Caco-2 (cell line): ENCODE data around the gene ASRGL1. TPM values are rescaled to one million over a fixed set of nuclear protein-coding genes. Genes with fewer than 3 reads are reported as not detected.

Experiments
- BruUV-seq: library from RNA; stranded (reverse); fragments of 400-500 nt; replicated peaks from 2 replicates; lab custom pipeline; 2021; lab: Mats Ljungman, UMichigan
- CTCF ChIA-PET: fragments of 300-600 bp; sonication (Branson Sonifier 250); formaldehyde crosslinking; loops from one replicate; lab custom pipeline; 2022; ENCODE audit warnings: antibody characterized with exemption; lab: Charles Lee
- POLR2A ChIA-PET: fragments of 300-600 bp; sonication (Branson Sonifier 250); formaldehyde crosslinking; loops from one replicate; lab custom pipeline; 2022; ENCODE audit warnings: antibody characterized with exemption; lab: Charles Lee
- DNase-seq, 2 experiments: peaks; one replicate each; pipeline versions ENCODE4 v3.0.0 to v3.0.0-alpha.2; 2020 to 2022
- H3K27me3 ChIP-seq: replicated peaks from 2 replicates; pipeline ENCODE4 v1.6.0; 2011; ENCODE audit warnings: low read length; ENCODE audit not compliant: control insufficient read depth, insufficient read depth
- H3K36me3 ChIP-seq: 2 replicates; pipeline ENCODE4 v1.5.1; 2011; ENCODE audit warnings: low read length; ENCODE audit not compliant: control insufficient read depth, insufficient read depth
- H3K4me1 ChIP-seq: fragments of 250-450 bp; sonication (Bioruptor Pico); 2 replicates; pipeline ENCODE4 v1.5.1; 2020; ENCODE audit warnings: mild to moderate bottlenecking
- H3K4me3 ChIP-seq: 2 replicates; pipeline ENCODE4 v1.5.1; 2011; ENCODE audit warnings: low read depth, mild to moderate bottlenecking, control low read depth, low read length
- H3K9me3 ChIP-seq: fragments of 250-450 bp; sonication (Bioruptor Pico); 2 replicates; pipeline ENCODE4 v1.5.1; 2020; ENCODE audit warnings: mild to moderate bottlenecking, moderate library complexity
- H3K27ac Mint-ChIP-seq: one replicate; pipeline ENCODE4 v1.8.0; 2022; ENCODE audit warnings: mixed read lengths; ENCODE audit not compliant: unreplicated experiment
- H3K27me3 Mint-ChIP-seq: one replicate; pipeline ENCODE4 v1.8.0; 2022; ENCODE audit warnings: mixed read lengths; ENCODE audit not compliant: insufficient read depth, unreplicated experiment
- H3K36me3 Mint-ChIP-seq: one replicate; pipeline ENCODE4 v1.8.0; 2022; ENCODE audit warnings: mild to moderate bottlenecking, mixed read lengths; ENCODE audit not compliant: insufficient read depth, unreplicated experiment
- H3K4me1 Mint-ChIP-seq: one replicate; pipeline ENCODE4 v1.8.0; 2022; ENCODE audit warnings: low read depth, mixed read lengths; ENCODE audit not compliant: unreplicated experiment
- H3K4me3 Mint-ChIP-seq: one replicate; pipeline ENCODE4 v1.8.0; 2022; ENCODE audit warnings: mild to moderate bottlenecking, moderate library complexity, mixed read lengths; ENCODE audit not compliant: unreplicated experiment
- H3K9me3 Mint-ChIP-seq: one replicate; pipeline ENCODE4 v1.8.0; 2022; ENCODE audit warnings: mixed read lengths; ENCODE audit not compliant: unreplicated experiment
- CTCF ChIP-seq, 2 experiments: fragments of 200-600 bp in 1 of 2; IDR thresholded peaks; 1 replicate in 1 of 2; 2 replicates in 1 of 2; pipeline versions ENCODE4 v1.5.1 to v1.8.0; 2011 to 2022; ENCODE audit warnings: antibody characterized with exemption in 1 of 2, control low read depth in 1 of 2, inconsistent platforms in 1 of 2, low read depth in 1 of 2, low read length in 1 of 2, mild to moderate bottlenecking in 1 of 2, moderate library complexity in 1 of 2; ENCODE audit not compliant: insufficient read depth in 1 of 2, severe bottlenecking in 1 of 2, unreplicated experiment in 1 of 2
- intact Hi-C: fragments of 100-400 bp; cut with micrococcal nuclease; formaldehyde crosslinking; loops from one replicate; pipeline ENCODE4 v1.10.0; 2022; ENCODE audit not compliant: unreplicated experiment
- total RNA-seq: library from RNA; stranded (reverse); gene quantifications from 2 replicates; pipeline ENCODE4 v1.2.3, GENCODE V29; 2022

The ASRGL1 gene
- total RNA-seq, 1 experiment from 2014 or later: 41.1 TPM

GRCh38 chr11:62401811-62402210 lies 64.6 kb downstream of the ASRGL1 start:
- no peak for DNase-seq
- no peaks in the 10 kb centered on the region for H3K36me3 ChIP-seq
- no peaks in the 10 kb centered on the region for H3K27me3 Mint-ChIP-seq
- H3K9me3 ChIP-seq: no peaks in the 10 kb centered on the region
- H3K9me3 Mint-ChIP-seq: no peaks in the 10 kb centered on the region
- no peak overlapping the region for H3K4me3 ChIP-seq
- no peak for TF ChIP-seq CTCF (IDR thresholded peaks at IDR 0.05; ENCODE audit: insufficient read depth in 1 of 2, low read depth in 1 of 2, low read length in 1 of 2, severe bottlenecking in 1 of 2, unreplicated experiment in 1 of 2)
- ChIA-PET POLR2A (no interaction called here), CTCF (interaction anchor here (0.7 to 1.9 kb wide), 2 partner anchors 113 to 141 kb away, joined by 3 to 5 read pairs; no protein-coding TSS in a partner anchor)
- intact Hi-C loops: no loop called here
- peaks cover 18% of the 10 kb centered on the region for H3K36me3 Mint-ChIP-seq
- H3K27me3 ChIP-seq: no peaks in the 10 kb centered on the region
- H3K4me3 Mint-ChIP-seq: no peak overlapping the region
- H3K4me1 ChIP-seq: peaks cover 42% of the 10 kb centered on the region
- H3K27ac Mint-ChIP-seq: no peak overlapping the region
- peaks cover 26% of the 10 kb centered on the region for H3K4me1 Mint-ChIP-seq
- no TSS peak for BruUV-seq

GRCh38 chr11:62402226-62402959 lies 65.1 kb downstream of the ASRGL1 start:
- Histone ChIP-seq H3K9me3 (no peaks in the 10 kb centered on the region), H3K4me3 (no peak overlapping the region), H3K27me3 (no peaks in the 10 kb centered on the region), H3K36me3 (no peaks in the 10 kb centered on the region), H3K4me1 (peaks cover 36% of the 10 kb centered on the region)
- Mint-ChIP-seq H3K27ac (no peak overlapping the region), H3K9me3 (no peaks in the 10 kb centered on the region), H3K4me1 (peaks cover 26% of the 10 kb centered on the region), H3K27me3 (no peaks in the 10 kb centered on the region), H3K4me3 (no peak overlapping the region), H3K36me3 (peaks cover 18% of the 10 kb centered on the region)
- ChIA-PET POLR2A (no interaction called here), CTCF (interaction anchor here (1.9 kb wide), 1 partner anchor 141 kb away, joined by 5 read pairs; no protein-coding TSS in a partner anchor)
- intact Hi-C loops: no loop called here
- no peak for TF ChIP-seq CTCF (IDR thresholded peaks at IDR 0.05; ENCODE audit: insufficient read depth in 1 of 2, low read depth in 1 of 2, low read length in 1 of 2, severe bottlenecking in 1 of 2, unreplicated experiment in 1 of 2)
- DNase-seq: no peak
- no TSS peak for BruUV-seq

- no peak for DNase-seq
- ChIA-PET POLR2A (no interaction called here), CTCF (interaction anchor here (1.9 kb wide), 1 partner anchor 140 kb away, joined by 5 read pairs; no protein-coding TSS in a partner anchor)
- Histone ChIP-seq H3K4me1 (peaks cover 29% of the 10 kb centered on the region), H3K9me3 (no peaks in the 10 kb centered on the region), H3K27me3 (no peaks in the 10 kb centered on the region), H3K4me3 (no peak overlapping the region), H3K36me3 (no peaks in the 10 kb centered on the region)
- Mint-ChIP-seq H3K4me3 (no peak overlapping the region), H3K9me3 (no peaks in the 10 kb centered on the region), H3K4me1 (peaks cover 21% of the 10 kb centered on the region), H3K27me3 (no peaks in the 10 kb centered on the region), H3K27ac (no peak overlapping the region), H3K36me3 (peaks cover 18% of the 10 kb centered on the region)
- TF ChIP-seq CTCF (IDR thresholded peaks at IDR 0.05; ENCODE audit: insufficient read depth in 1 of 2, low read depth in 1 of 2, low read length in 1 of 2, severe bottlenecking in 1 of 2, unreplicated experiment in 1 of 2): no peak
- no TSS peak for BruUV-seq
- intact Hi-C loops: no loop called here
Measured at GRCh38 chr11:62402960-62403730, 65.9 kb downstream of the ASRGL1 start.
